K562 (cell line): ENCODE measurements around the gene ADAMTS14. TPM values are rescaled to one million over a fixed set of nuclear protein-coding genes. Genes with fewer than 3 reads are reported as not detected.

Experiments used
- ATF1 ChIP-seq, 2 experiments: fragments of 450-650 bp in 1 of 2; IDR thresholded peaks; 2 replicates each; pipeline ENCODE4 v1.6.1; 2016; ENCODE audit warnings: missing compliant biosample characterization in 1 of 2, missing genetic modification characterization in 1 of 2
- C11orf30 ChIP-seq: fragments of 450-650 bp; IDR thresholded peaks from 2 replicates; pipeline ENCODE4 v1.6.1; 2016; ENCODE audit warnings: low read depth, mild to moderate bottlenecking
- CBFA2T3 ChIP-seq: fragments of 450-650 bp; IDR thresholded peaks from 2 replicates; pipeline ENCODE4 v1.6.1; 2017
- CCNT2 ChIP-seq: IDR thresholded peaks from 2 replicates; pipeline ENCODE4 v1.6.1; 2011; ENCODE audit warnings: borderline replicate concordance, low read depth, mild to moderate bottlenecking, moderate library complexity, mixed read lengths, low read length; ENCODE audit not compliant: insufficient read length; ENCODE audit errors: extremely low read depth
- CHD4 ChIP-seq: fragments of 200-600 bp; sonication (generic); IDR thresholded peaks from 3 replicates; pipeline ENCODE4 v1.6.1; 2012; ENCODE audit warnings: low read depth, mild to moderate bottlenecking, mixed read lengths, low read length, inconsistent platforms; ENCODE audit not compliant: insufficient read depth, insufficient replicate concordance, poor library complexity, severe bottlenecking
- COPS2 ChIP-seq: fragments of 450-650 bp; conservative IDR thresholded peaks from 2 replicates; pipeline ENCODE4 v1.6.1; 2016; ENCODE audit warnings: mild to moderate bottlenecking, moderate library complexity
- ETV5 ChIP-seq: sonication (generic); formaldehyde crosslinking; IDR thresholded peaks from 2 replicates; pipeline ENCODE4 v1.4.0; 2020; ENCODE audit warnings: low read depth, mild to moderate bottlenecking, missing genetic modification reagents
- EWSR1 ChIP-seq: fragments of 450-650 bp; IDR thresholded peaks from 2 replicates; pipeline ENCODE4 v1.6.1; 2018; ENCODE audit warnings: borderline replicate concordance, mild to moderate bottlenecking, low read depth, moderate library complexity; ENCODE audit not compliant: partially characterized antibody
- IRF2 ChIP-seq: sonication (generic); formaldehyde crosslinking; IDR thresholded peaks from 2 replicates; pipeline ENCODE4 v1.8.1; 2022; ENCODE audit warnings: mild to moderate bottlenecking, missing genetic modification reagents
- LARP7 ChIP-seq: fragments of 450-650 bp; IDR thresholded peaks from 2 replicates; pipeline ENCODE4 v1.6.1; 2016
- MEF2D ChIP-seq: conservative IDR thresholded peaks from 2 replicates; pipeline ENCODE4 v1.6.1; 2016; ENCODE audit warnings: low read depth, missing genetic modification characterization, missing compliant biosample characterization
- MYC ChIP-seq, 2 experiments: fragments of 250-450 bp in 1 of 2; sonication (Bioruptor Pico) in 1 of 2; IDR thresholded peaks; 2 replicates each; pipeline versions ENCODE4 v1.5.1 to v1.6.1; 2012 to 2021; ENCODE audit warnings: low read depth in 2 of 2, borderline replicate concordance in 1 of 2, improper control_type of control experiment in 1 of 2, low read length in 1 of 2, mild to moderate bottlenecking in 1 of 2, moderate library complexity in 1 of 2
- NBN ChIP-seq: fragments of 450-650 bp; IDR thresholded peaks from 2 replicates; pipeline ENCODE4 v1.6.1; 2016; ENCODE audit warnings: low read depth, mild to moderate bottlenecking
- NR2F6 ChIP-seq: fragments of 450-650 bp; formaldehyde crosslinking; IDR thresholded peaks from 2 replicates; pipeline ENCODE4 v1.4.0; 2020; ENCODE audit warnings: mild to moderate bottlenecking
- PHB2 ChIP-seq: fragments of 450-650 bp; IDR thresholded peaks from 2 replicates; pipeline ENCODE4 v1.6.1; 2017; ENCODE audit warnings: low read depth
- RBM25 ChIP-seq: fragments of 200-400 bp; formaldehyde crosslinking; IDR thresholded peaks from 2 replicates; pipeline ENCODE4 v1.6.1; 2018; ENCODE audit warnings: low read length, low read depth, moderate library complexity; ENCODE audit not compliant: severe bottlenecking
- RBM39 ChIP-seq: fragments of 200-400 bp; formaldehyde crosslinking; optimal IDR thresholded peaks from 2 replicates; pipeline ENCODE3; 2018; ENCODE audit warnings: low read depth, low read length
- SIRT6 ChIP-seq: IDR thresholded peaks from one replicate; pipeline ENCODE4 v1.6.1; 2012; ENCODE audit warnings: low read depth, mild to moderate bottlenecking, control low read depth, inconsistent platforms, low read length, moderate library complexity
- SMC3 ChIP-seq: conservative IDR thresholded peaks from 2 replicates; pipeline ENCODE4 v1.6.1; 2011; ENCODE audit warnings: low read depth, low read length, improper control_type of control experiment; ENCODE audit not compliant: insufficient read depth
- TAF1 ChIP-seq: IDR thresholded peaks from 2 replicates; pipeline ENCODE4 v1.6.1; 2011; ENCODE audit warnings: mild to moderate bottlenecking, low read length, moderate library complexity; ENCODE audit not compliant: insufficient read depth, control insufficient read depth, severe bottlenecking; ENCODE audit errors: extremely low read depth
- TAF9B ChIP-seq: fragments of 450-650 bp; IDR thresholded peaks from 2 replicates; pipeline ENCODE4 v1.6.1; 2018; ENCODE audit warnings: mild to moderate bottlenecking; ENCODE audit not compliant: partially characterized antibody
- TEAD1 ChIP-seq, 2 experiments: fragments of 450-650 bp in 1 of 2; sonication (generic) in 1 of 2; formaldehyde crosslinking; IDR thresholded peaks; 2 replicates each; pipeline versions ENCODE4 v1.4.0 to v1.8.0; 2020 to 2022; ENCODE audit warnings: mild to moderate bottlenecking in 2 of 2, missing genetic modification reagents in 1 of 2
- XRCC5 ChIP-seq: fragments of 200-400 bp; formaldehyde crosslinking; IDR thresholded peaks from 2 replicates; pipeline ENCODE4 v1.6.1; 2017; ENCODE audit warnings: low read depth, mild to moderate bottlenecking, low read length
- ZFP30 ChIP-seq: fragments of 250-450 bp; sonication (Bioruptor Pico); IDR thresholded peaks from 2 replicates; pipeline ENCODE4 v1.8.0; 2022; ENCODE audit warnings: moderate library complexity, mild to moderate bottlenecking, inconsistent platforms, borderline replicate concordance
- ZNF175 ChIP-seq: fragments of 200-800 bp; sonication (Bioruptor generic); IDR thresholded peaks from 2 replicates; pipeline ENCODE4 v1.6.1; 2016; ENCODE audit warnings: low read depth, mild to moderate bottlenecking, missing genetic modification characterization, missing compliant biosample characterization
- ZNF551 ChIP-seq: fragments of 250-450 bp; sonication (Bioruptor Pico); IDR thresholded peaks from 2 replicates; pipeline ENCODE4 v1.5.0; 2021; ENCODE audit warnings: mild to moderate bottlenecking, moderate library complexity
- polyA plus RNA-seq, 8 experiments: library from polyadenylated mRNA; depleted of rRNA in 4 of 8; stranded (reverse) in 5 of 8; unstranded in 3 of 8; fragments of >200 nt; fragmentation: Nextera tagmentation in 2 of 8; fragmentation: Illumina TruSeq in 1 of 8; extraction: Ambion mirVana in 2 of 8; extraction: Trizol in 1 of 8; gene quantifications; 2 replicates each; pipeline versions ENCODE4 v1.2.1 to v1.2.3, GENCODE V29; 2011 to 2014; ENCODE audit warnings: inconsistent platforms in 1 of 8, missing spikeins in 1 of 8
- total RNA-seq, 7 experiments: library from RNA; depleted of rRNA in 6 of 7; stranded (reverse); fragments of >200 nt in 6 of 7; fragmentation: Illumina TruSeq in 2 of 7; extraction: Trizol in 2 of 7; gene quantifications; 2 replicates each; pipeline versions ENCODE4 v1.2.1 to v1.2.3, GENCODE V29; 2011 to 2021; ENCODE audit warnings: low replicate concordance in 1 of 7
- TF ChIP-seq, protein P1 (sequence below): sonication (generic); formaldehyde crosslinking; IDR thresholded peaks from 2 replicates; pipeline ENCODE4 v1.8.1; 2023; ENCODE audit warnings: mild to moderate bottlenecking, missing genetic modification reagents, moderate library complexity
- TF ChIP-seq, protein P2 (sequence below): fragments of 250-450 bp; sonication (Bioruptor Pico); IDR thresholded peaks from 2 replicates; pipeline ENCODE4 v1.5.0; 2022; ENCODE audit warnings: mild to moderate bottlenecking

Gene ADAMTS14
- total and polyA plus RNA-seq, 9 of the 15 experiments (the other 6 are each of a cell fraction or from before 2014, with no cell fraction given), result 0.04 to 37.4 (median 15.9) TPM

DNA sequence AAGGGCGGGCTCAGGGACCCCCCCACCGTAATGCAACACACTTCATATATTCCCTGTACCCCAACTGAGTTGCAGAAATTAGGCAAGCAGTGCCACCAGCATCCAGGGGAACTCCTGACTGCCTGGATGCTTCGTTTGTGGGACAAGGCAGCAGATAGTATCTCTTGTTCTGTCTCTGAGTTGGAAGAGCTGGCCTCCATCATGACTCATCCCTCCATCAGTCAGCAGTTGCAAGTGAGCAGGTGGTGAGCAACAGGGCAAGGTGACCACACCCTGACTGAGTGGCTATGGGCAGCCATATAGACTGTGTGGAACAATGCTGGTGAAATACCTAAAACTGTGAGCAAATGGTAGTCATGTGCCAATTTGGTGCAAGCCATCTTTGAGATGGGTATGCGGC lies 22.8 kb upstream of the ADAMTS14 start (continued):
- TF ChIP-seq, protein P1, sequence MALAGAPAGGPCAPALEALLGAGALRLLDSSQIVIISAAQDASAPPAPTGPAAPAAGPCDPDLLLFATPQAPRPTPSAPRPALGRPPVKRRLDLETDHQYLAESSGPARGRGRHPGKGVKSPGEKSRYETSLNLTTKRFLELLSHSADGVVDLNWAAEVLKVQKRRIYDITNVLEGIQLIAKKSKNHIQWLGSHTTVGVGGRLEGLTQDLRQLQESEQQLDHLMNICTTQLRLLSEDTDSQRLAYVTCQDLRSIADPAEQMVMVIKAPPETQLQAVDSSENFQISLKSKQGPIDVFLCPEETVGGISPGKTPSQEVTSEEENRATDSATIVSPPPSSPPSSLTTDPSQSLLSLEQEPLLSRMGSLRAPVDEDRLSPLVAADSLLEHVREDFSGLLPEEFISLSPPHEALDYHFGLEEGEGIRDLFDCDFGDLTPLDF (CRISPR knock-in tag), result no peak
- no peak for TF ChIP-seq ZNF551
- peak; percentile 49 for TF ChIP-seq C11orf30
- TF ChIP-seq TAF1, result no peak
- TF ChIP-seq TAF9B, result no peak
- TF ChIP-seq NBN, result no peak
- TF ChIP-seq MYC (IDR thresholded peaks at IDR 0.05; ENCODE audit: low read depth, low read length), result peak; percentile 54; the same call in 1 of the 2 replicates
- no peak for TF ChIP-seq MYC (CRISPR knock-in tag; IDR thresholded peaks at IDR 0.05; ENCODE audit: borderline replicate concordance, low read depth)
- TF ChIP-seq RBM25, result no peak
- no peak for TF ChIP-seq RBM39
- TF ChIP-seq TEAD1 (CRISPR knock-in tag; IDR thresholded peaks at IDR 0.05), result peak in 1 of 2 experiments; percentile 38; a peak in 2 of 4 replicates
- TF ChIP-seq SMC3, result no peak
- no peak for TF ChIP-seq EWSR1
- peak; percentile 27; the same call in 1 of the 2 replicates for TF ChIP-seq CBFA2T3
- no peak for TF ChIP-seq SIRT6
- no peak for TF ChIP-seq ATF1 (CRISPR knock-in tag; IDR thresholded peaks at IDR 0.05)
- TF ChIP-seq ATF1 (tag; IDR thresholded peaks at IDR 0.05), result no peak
- TF ChIP-seq NR2F6 (CRISPR knock-in tag), result no peak
- TF ChIP-seq, protein P2, sequence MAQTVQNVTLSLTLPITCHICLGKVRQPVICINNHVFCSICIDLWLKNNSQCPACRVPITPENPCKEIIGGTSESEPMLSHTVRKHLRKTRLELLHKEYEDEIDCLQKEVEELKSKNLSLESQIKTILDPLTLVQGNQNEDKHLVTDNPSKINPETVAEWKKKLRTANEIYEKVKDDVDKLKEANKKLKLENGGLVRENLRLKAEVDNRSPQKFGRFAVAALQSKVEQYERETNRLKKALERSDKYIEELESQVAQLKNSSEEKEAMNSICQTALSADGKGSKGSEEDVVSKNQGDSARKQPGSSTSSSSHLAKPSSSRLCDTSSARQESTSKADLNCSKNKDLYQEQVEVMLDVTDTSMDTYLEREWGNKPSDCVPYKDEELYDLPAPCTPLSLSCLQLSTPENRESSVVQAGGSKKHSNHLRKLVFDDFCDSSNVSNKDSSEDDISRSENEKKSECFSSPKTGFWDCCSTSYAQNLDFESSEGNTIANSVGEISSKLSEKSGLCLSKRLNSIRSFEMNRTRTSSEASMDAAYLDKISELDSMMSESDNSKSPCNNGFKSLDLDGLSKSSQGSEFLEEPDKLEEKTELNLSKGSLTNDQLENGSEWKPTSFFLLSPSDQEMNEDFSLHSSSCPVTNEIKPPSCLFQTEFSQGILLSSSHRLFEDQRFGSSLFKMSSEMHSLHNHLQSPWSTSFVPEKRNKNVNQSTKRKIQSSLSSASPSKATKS (CRISPR knock-in tag), result no peak
- TF ChIP-seq ZFP30 (CRISPR knock-in tag), result no peak
- TF ChIP-seq CHD4, result no peak
- TF ChIP-seq MEF2D (tag), result no peak
- no peak for TF ChIP-seq ETV5
- TF ChIP-seq XRCC5, result no peak
- no peak for TF ChIP-seq CCNT2
- no peak for TF ChIP-seq LARP7
- TF ChIP-seq IRF2 (CRISPR knock-in tag), result no peak
- no peak for TF ChIP-seq PHB2
- TF ChIP-seq COPS2, result no peak
- peak; percentile 77 for TF ChIP-seq ZNF175 (CRISPR knock-in tag)
